D341Med (cell line): ENCODE data around the gene TH.
A peak's percentile ranks its signal among the peaks of the same experiment; 100 is the strongest.
"Not testable (repeated sequence)": the region's sequence is repeated elsewhere in the genome, so short reads cannot be mapped to it uniquely, and the experiment has no call there.

Experiments used
- DNase-seq: peaks from one replicate; pipeline ENCODE4 v3.0.0; 2012; ENCODE audit warnings: low spot score

TH gene

DNA sequence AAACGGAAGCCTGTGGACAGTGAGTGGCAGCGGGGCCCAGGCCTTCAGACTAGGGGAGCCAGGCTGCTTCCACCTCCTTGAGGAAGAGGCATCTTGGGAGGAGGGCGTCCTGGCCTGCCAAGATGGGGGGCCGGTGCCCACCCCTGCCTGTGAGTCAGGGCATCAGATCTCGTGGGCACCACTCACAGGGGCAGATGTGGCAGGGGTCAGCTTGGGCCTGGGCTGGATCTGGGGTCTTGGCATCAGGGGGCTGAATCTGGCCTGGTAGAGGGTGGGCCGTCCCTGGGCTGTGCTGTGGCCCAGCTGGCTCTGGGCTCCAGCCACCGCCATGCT lies 24.1 kb upstream of the TH start:
- no peak for DNase-seq

DNA sequence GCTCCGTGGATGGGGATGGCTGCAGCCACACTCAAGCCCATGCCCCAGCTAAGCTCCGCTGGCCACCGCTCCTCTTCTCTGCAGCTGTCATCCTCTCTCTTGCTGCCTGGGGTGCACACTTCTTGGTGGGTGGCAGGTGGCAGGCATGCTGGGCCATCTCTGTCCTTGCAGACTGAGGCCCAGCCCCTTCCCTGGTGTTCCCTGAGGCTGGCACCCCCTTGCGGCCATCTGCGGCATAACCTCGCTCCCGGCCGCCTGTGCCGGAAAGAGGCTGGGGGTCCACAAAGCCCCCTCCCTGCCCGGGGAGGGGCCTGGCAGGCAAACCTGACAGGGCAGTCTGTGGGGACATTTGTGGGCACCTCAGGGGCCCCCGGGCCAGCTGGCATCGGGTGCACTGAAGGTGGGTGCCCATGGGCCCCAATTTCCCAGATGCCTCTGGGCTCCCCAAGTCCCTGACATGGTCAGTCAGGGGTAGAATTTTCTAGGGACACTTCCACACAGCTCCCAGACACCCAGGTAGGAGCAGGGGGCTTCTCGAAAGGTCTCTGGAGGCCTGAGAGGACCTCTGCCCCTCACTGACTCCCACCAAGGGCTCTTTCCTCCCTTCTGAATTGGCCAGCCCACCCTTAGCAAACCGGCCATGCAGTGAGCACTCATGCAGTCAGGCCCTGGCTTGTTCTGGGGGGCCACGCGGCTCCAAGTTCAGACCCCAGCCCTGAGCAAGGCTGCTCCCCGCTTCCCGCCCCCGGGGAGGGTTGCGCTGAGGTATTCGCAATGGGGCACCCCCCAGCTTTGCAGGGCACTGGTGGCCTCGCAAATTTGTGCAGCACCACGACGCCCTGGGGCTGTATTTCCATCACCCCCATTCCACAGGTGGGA lies 23.5 kb upstream of the TH start:
- peak; percentile 79 for DNase-seq

DNA sequence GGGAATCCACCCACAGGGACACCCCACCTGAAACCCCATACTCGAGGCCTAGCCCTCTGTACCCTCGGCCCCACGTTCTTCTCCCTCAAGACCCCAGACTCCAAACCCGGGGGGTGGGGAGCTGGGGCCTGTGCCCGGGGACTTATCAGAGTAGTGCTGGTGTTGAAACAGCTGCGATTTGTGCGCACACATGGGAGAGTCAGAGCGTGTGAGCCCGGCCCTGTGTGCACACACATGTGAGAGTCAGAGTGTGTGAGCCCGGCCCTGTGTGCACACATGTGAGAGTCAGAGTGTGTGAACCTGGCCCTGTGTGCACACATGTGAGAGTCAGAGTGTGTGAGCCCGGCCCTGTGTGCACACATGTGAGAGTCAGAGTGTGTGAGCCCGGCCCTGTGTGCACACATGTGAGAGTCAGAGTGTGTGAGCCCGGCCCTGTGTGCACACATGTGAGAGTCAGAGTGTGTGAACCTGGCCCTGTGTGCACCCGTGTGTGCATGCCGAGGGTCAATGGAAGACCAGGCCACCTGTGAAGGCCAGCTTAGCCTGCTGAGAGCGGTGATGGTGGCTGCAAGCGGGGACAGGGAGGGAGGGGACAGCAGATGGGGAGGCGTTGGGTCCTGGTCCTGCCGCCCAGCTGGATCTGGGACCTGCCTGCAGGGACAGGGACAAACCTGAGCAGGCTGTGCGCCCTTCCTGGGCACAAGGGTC lies 22.4 kb upstream of the TH start:
- not testable (repeated sequence) for DNase-seq

DNA sequence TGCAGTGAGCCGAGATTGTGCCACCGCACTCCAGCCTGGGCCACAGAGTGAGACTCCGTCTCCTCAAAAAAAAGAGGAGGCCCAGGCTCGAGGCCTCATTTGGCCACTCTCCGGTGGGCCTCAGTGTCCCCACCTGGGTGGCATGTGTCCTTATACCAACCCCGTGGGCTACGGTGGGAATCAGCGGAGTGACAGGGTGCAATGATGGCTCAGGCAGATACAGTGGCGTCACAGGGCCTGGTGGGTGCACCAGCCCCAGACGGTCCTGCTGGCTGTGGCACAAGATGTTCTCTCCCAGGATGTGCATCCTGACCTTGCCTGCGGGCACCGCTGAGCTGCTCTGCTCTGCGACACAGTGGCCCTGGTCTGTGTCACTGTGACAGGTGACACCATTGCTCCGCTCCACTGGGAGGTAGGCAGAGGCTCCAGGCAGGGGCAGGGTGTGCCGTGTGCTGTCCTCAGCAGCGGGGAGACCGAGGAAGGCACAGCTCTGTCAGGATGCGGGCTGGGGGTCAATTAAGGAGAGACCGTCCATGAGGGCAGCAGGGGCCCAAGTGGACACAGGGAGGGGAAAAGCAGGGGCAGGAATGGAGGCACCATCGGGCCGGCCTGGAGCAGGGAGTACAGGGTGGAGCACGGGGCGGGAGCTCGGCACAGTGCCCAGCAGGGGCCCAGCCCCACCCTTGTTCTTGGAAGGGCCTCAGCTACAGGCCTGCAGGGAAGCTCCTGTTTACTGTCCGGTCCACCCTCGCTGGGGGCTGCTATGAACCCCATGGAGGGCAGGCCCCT lies 21.7 kb upstream of the TH start:
- DNase-seq: no peak

DNA sequence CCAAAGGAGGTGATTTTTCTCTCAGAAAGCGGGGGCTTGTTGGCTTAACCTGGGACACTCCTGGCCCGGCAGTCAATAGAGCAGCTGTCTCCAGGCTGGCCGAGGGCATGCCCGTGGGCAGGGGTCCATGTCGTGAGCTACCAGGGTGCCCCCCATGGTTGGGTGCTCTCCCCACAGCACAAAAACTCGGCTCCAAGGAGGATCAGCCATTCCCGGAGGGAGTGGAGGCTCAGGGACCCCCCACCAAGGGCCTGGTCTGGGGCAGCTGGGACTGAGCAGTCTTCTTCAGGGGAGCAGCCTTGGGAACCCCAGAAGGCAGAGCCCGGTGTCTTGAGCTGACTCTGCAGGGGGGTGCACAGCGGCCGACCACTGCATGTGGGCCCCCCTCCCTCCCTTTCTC lies 20.8 kb upstream of the TH start:
- DNase-seq: no peak

DNA sequence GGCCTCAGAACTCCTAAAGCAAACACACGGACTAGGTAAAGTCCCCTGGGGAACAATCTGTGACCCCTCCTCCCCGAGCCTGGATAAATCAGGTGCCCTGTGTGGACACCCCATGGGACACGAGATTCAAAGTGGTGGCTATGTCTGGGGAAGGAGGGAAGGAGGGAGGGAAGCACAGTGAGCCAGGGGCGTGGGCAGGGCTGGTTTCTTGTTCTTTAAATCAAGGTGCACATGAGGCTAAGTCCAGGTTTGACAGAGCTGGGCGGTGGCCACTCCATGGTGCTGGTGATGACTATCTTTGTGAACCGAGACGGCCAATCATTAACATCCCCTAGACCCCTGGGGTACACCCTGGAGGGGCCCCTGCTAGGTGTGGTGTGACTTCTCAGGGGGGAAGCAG lies 20.3 kb upstream of the TH start:
- no peak for DNase-seq

DNA sequence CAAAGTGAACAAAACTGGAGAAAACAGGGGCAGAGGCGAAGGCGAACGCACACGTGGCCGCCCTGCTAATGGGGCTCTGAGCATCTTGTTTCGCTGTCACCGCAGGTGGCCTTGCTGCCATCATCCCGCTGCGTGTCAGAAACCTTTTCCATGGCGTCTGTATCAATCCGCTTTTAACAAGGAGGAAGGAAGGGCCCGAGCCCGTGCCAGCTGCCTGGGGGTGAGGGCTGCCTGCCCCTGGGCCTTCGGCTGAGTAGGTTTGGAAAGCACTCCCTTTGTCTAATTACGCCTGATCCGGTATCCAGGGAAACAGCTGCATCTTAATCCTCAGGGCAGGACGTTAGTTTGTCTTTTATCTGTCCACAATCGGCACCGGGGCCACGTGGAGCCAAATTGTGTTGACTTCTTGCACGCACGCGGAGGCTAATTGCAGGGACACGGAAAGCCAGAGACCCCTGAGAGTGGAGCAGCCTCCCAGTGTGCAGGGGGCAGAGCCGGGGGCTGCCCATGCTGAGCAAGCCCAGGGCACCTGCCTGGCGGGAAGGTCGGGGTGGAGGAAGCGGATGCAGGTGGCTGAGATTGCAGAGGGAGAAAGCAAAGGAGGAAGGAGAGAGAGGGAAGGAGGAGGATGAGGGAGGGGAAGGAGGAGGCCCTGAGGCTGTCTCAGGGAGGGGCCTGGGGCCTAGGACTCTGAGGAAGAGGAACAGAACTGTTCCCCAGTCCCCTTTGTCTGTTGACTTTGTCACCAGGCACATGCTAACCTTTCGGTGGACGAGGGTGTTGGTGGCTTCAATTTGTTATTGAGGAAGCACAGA lies 19.2 kb upstream of the TH start:
- DNase-seq: no peak

DNA sequence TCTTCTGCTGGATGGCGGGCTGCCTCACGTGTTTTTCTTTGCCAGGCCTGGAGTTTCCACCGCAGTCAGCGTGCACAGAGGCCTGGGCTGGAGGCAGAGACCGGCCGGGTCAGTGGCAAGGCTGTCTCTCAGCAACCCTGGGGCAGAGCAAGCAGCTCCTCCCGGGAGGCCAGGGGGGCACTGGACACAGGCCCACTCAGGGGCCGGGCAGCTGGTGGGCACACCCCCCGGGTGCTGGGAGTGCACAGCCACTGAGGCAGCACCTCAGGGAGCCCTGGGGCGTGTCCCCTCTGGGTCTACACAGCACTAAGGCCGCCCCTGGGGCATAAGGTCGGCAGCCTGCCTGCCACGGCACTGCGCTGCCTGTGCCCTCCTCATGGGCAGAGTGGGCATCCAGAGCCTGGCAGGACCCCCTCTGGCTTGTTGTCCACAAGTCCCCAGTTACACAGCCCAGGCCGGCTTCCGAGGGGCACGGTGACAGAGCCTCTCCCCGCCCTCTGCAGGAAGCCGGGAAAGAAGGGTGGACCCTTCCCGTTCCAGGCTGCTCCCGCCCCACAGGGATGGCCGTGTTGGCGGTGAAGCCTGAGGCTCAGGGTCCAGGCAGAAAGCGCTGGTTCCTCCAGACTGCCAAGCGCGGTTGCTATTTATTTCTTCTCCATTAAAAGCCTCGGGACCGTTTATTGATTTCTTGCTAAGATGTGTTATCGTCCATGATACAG lies 18.5 kb upstream of the TH start:
- no peak for DNase-seq

DNA sequence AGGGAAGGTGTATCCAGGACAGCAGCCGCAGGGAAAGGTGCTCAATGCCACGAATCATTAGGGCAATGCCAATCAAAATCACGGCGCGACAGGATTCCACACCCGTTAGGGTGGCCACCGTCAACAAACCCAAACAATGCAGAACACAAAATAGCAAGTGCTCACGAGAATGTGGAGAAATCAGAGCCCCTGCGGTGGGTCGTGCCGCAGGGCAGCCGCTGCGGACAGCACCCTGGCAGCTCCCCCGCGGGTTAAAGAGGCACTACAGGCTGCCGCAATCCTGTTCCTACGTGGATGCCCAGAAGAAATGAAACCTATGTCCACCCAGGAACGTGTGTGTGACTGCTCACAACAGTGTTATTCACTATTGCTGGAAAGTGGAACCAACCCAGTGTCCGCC lies 17.1 kb upstream of the TH start:
- DNase-seq: no peak

DNA sequence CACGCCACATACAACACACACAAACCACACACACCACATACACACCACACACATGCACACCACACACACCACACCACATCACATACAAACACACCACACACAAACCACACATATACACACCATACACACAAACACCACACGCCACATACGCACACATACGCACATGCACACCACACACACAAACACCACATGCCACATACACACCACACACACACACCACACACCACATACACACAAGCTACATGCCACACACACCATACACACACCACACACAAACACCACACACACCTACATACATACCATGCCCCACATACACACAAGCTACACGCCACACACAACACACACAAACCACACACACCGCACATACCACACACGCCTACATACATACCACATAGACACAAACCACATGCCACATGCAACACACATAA lies 15.7 kb upstream of the TH start:
- no peak for DNase-seq

DNA sequence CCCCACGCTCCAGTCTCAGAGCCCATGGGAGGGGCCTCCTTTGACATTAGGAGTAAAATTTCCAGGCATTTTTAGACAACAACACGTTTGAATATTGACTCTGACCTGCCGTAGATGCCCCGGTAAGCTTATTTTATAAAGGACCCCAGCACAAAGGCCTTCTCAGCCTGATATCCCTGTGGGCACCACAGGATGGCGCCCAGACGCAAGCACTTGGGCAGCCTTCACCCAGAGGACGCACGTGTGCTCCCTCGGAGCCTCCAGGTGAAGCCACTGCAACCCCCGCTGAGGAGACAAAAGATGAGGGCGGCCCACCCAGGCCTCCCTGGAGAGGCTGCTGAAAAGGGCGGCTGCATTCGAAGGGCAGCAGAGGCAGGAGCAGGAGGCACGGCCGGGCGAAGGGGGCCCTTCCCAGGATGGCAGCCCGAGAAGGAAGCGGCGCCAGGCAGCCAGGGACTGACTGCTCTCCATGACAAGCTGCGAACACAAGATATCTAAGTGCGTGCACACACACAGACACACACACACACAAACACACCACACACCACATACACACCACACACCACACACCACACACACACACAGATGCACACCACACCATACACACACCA lies 15.2 kb upstream of the TH start:
- peak; percentile 75 for DNase-seq

DNA sequence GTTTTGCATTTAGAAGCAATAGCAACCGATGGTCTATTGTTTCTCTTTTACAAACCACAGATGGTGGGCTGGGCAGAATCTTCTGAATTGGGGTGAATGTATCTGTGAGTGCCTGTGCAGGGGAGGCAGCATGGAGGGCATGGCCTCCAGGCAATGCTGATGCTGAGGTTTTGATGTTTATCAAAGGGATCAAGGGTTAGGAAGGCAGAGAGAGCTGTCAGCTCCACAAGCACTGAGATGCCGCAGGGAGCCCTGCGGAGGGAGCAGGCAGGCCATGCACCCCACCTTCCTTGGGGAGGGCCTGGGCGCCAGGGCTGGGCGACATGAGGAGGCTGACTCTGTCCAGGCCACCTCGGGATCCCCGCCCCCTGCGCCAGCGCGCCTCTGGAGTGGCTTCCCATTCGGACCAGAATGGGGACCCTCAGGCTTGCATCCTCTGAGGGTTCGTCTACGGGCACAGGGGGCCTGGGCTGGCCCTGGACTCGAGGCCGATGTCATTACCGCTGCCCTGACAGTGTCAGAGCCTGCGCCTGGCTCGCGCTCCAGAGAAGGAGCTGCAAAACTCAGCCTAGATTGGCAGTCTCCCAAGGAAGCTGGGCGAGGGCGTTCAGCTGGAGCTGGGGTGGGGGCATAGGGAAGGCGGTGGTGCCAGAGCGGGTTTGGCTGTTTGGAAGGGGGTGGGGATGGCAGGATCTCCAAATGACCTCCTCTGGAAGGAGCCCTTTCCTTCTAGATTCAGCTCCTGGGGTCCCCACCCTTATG lies 13.9 kb upstream of the TH start:
- no peak for DNase-seq

DNA sequence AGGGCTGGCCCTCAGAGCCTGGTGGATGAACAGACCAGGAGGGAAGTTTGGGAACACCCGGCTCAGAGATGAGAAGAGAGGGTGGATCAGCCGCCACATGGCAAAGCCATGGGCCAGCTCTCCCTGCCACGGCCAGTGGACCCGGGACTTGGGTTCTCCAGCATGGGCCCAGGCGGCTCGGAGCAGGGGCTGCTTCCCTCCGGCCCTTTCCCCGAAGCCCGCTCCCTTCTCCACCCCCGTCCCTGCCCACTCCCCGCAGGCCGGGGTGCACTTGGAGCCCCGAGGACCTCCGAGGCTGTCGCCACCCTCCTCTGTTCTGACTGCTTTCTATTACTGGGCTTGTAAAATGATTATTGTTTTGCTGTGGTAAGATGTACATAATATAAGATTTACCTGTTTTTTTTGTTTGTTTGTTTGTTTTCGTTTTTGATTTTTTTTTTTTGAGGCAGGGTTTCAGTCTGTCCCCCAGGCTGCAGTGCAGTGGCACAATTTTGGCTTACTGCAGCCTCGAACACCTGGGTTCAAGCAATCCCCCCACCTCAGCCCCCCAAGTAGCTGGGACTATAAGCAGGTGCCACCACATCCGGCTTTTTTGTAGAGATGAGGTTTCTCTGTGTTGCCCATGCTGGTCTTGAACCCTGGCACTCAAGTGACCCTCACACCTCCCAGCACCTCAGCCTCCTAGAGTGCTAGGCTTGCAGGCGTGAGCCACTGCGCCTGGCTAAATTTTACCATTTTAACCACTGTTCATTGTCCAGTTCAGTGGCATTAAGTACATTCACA lies 11.3 kb upstream of the TH start:
- no peak for DNase-seq

DNA sequence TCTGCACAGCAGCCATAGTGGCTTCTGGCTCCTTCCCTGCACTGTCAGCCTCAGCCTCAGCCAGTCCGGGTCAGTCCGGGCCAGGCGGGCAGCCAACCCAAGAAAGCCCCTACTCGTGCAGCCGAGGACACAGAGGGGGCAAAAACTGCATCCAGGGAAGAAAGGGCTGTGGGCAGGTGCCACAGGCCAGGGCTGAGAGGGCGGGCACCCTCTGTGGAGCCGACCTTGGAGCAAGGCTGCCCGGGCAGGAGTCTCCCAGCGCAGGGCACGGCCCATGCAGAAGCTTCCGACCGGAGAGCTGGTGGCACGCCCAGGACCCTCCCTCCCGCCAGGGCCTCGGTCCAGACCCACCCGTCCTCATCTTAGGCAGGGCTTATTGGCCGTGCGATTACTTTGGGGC lies 10.5 kb upstream of the TH start:
- no peak for DNase-seq

DNA sequence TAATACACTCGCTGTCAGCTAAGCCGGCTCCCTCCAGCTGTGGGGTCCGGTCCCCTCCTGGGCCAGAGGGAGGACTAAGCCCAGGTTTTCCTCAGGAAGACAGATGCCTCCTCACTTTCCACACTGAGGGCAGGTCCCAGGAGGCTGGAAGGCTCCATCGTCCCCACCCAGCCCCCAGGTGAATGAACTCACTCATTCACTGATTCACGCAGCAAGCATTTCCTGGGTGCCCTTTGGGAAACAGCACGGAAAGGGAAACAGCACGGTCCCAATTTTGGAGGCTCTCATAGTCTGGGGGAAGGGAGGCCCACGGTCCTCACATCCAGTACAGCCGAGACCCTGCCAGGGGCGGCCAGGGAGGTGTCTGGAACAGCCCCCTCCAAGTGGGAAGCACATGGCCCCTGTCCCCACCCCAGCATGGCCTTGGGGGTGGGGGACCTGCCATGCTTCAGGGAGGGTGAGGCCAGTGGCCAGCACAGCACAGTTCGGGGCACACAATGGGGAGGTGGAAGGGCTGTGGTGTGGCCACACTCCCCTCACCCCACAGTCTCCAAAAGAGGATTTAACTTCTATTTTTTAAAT lies 9.3 kb upstream of the TH start:
- no peak for DNase-seq

DNA sequence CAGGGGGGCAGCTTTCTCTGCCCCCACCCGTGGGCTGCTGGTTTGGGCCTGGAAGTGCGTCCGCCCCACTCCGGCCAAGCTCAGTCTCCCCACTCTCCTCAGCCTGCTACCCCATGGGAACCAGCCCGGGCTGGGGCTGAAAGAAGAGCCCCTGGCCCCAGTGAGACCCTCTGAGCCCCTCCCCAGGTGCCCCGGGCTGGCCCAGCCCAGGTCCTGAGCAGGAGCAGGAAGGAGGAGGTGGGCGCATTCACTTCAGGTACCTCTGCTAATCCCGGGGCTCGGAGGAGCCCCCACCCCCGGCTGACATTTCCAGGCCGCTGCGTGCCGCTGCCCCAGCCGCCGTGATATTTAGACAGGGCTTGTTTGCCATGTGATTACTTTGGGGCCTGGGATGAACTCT lies 8.7 kb upstream of the TH start:
- no peak for DNase-seq

DNA sequence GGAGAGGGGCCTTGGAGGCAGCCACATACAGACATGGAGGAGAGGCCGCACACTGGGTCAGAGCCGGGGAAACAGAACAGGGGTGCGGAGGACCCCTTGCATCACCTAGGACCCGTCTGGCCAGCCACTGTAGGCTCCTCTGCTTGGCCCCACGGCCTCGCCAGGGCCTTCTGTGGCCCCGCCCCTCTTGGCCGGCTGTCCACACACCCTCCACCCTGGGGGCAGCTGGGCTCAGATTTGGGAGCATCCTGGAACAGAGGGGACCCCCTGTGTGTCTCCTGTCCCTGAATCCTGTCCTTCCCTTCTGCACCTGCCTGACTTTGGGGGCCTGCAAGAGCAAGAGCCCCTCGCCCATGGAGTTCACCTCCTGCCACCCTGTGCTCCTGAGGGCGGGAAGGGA lies 7.9 kb upstream of the TH start:
- no peak for DNase-seq

DNA sequence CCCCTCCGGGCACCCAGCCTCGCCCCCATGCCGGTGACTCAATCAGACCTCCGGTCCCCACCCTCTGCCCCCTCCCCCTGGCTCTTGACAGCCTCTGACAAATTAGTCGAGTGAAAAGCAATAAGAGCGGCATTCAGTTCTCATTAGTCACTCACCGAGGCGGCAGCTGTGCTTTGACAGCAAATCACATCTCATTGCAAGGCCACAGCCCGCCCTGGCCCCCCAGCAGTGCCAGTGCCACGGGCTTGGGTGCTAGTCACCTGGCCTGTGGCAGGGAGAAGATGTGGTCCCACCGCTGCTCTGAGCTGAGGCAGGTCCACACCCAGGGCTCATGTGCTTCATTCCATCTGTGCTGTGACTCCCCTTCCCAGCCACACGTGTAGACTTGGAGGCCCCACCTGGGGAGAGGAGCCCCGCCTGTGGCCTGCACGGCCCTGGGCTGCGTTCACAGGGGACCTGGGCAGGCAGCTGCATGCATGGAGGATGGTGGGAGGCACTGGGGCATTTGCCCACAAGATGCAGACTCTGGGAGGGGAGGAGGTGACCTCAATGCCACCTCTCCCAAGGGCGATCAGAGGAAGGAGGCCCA lies 7.4 kb upstream of the TH start:
- no peak for DNase-seq
